Endothelial cell of umbilical vein (primary cell): Measurements from ENCODE around the gene CACNA1F. TPM values are rescaled to one million over a fixed set of nuclear protein-coding genes. Genes with fewer than 3 reads are reported as not detected.

Experiments
- BruUV-seq: library from RNA; stranded (reverse); fragments of 400-500 nt; replicated peaks from 2 replicates; lab custom pipeline; 2021; lab: Mats Ljungman, UMichigan
- CTCF ChIA-PET: fragments of 300-600, 350-600 bp; sonication (Branson Sonifier 250); formaldehyde crosslinking; loops from one replicate; lab custom pipeline; 2021; ENCODE audit warnings: antibody characterized with exemption, inconsistent platforms; lab: Charles Lee
- POLR2A ChIA-PET: fragments of 300-600, 350-600 bp; sonication (Branson Sonifier 250); formaldehyde crosslinking; loops from one replicate; lab custom pipeline; 2021; ENCODE audit warnings: antibody characterized with exemption, inconsistent platforms; lab: Charles Lee
- DNase-seq: peaks from one replicate; pipeline ENCODE4 v3.0.0-alpha.2; 2011; ENCODE audit warnings: low read depth, low spot score
- FAIRE-seq: peaks from 2 replicates; lab custom pipeline; 2011; peaks lifted over from hg19 to GRCh38; lab: Jason Lieb, UNC
- H2AFZ ChIP-seq: 2 replicates; pipeline ENCODE4 v1.6.0; 2012; ENCODE audit warnings: low read depth, low read length, control low read depth, inconsistent platforms
- H3K27ac ChIP-seq: 2 replicates; pipeline ENCODE4 v1.5.1; 2011; ENCODE audit warnings: low read depth, mild to moderate bottlenecking, control low read depth, low read length, moderate library complexity; ENCODE audit not compliant: insufficient read depth
- H3K27me3 ChIP-seq, 2 experiments: 2 replicates each; pipeline versions ENCODE4 v1.6.0 to v1.6.1; 2011; ENCODE audit warnings: low read length in 2 of 2, mixed read lengths in 1 of 2; ENCODE audit not compliant: control insufficient read depth in 2 of 2, insufficient read depth in 2 of 2
- H3K36me3 ChIP-seq, 2 experiments: 2 replicates in 1 of 2; 3 replicates in 1 of 2; pipeline ENCODE4 v1.5.1; 2011; ENCODE audit warnings: low read length in 2 of 2, mild to moderate bottlenecking in 1 of 2, moderate library complexity in 1 of 2; ENCODE audit not compliant: control insufficient read depth in 2 of 2, insufficient read depth in 2 of 2; ENCODE audit errors: extremely low read depth in 1 of 2
- H3K4me1 ChIP-seq: 3 replicates; pipeline ENCODE4 v1.5.1; 2011; ENCODE audit warnings: mild to moderate bottlenecking, low read length; ENCODE audit not compliant: control insufficient read depth, insufficient read depth; ENCODE audit errors: extremely low read depth
- H3K4me2 ChIP-seq: 2 replicates; pipeline ENCODE4 v1.6.1; 2011; ENCODE audit warnings: low read length, control low read depth, mixed read lengths; ENCODE audit not compliant: insufficient read depth
- H3K4me3 ChIP-seq, 3 experiments: fragments of 200-600 bp in 1 of 3; sonication (generic), shearing (Covaris generic) in 1 of 3; replicated peaks in 1 of 3; 2 replicates each; pipeline ENCODE4 v1.5.1; 2011 to 2016; ENCODE audit warnings: control low read depth in 3 of 3, low read length in 3 of 3, mild to moderate bottlenecking in 2 of 3, inconsistent platforms in 1 of 3, low read depth in 1 of 3, moderate library complexity in 1 of 3; ENCODE audit not compliant: insufficient read depth in 1 of 3
- H3K79me2 ChIP-seq: 2 replicates; pipeline ENCODE4 v1.6.0; 2012; ENCODE audit warnings: low read length, inconsistent platforms; ENCODE audit not compliant: control insufficient read depth, insufficient read depth
- H3K9ac ChIP-seq: replicated peaks from 2 replicates; pipeline ENCODE3; 2011; ENCODE audit warnings: low read length, control low read depth; ENCODE audit not compliant: insufficient read depth; ENCODE audit errors: extremely low read depth
- H3K9me1 ChIP-seq: replicated peaks from 3 replicates; pipeline ENCODE4 v1.6.0; 2011; ENCODE audit warnings: mild to moderate bottlenecking, low read length; ENCODE audit not compliant: control insufficient read depth, insufficient read depth; ENCODE audit errors: extremely low read depth
- H3K9me3 ChIP-seq: replicated peaks from 2 replicates; pipeline ENCODE4 v1.5.1; 2012; ENCODE audit warnings: low read length, inconsistent platforms; ENCODE audit not compliant: control insufficient read depth, insufficient read depth
- H4K20me1 ChIP-seq: replicated peaks from 2 replicates; pipeline ENCODE3; 2011; ENCODE audit warnings: mild to moderate bottlenecking, low read length; ENCODE audit not compliant: control insufficient read depth, insufficient read depth; ENCODE audit errors: extremely low read depth
- EZH2 ChIP-seq: IDR thresholded peaks from 2 replicates; pipeline ENCODE4 v1.6.1; 2012; ENCODE audit warnings: borderline replicate concordance, low read depth, mild to moderate bottlenecking, moderate library complexity, low read length, inconsistent platforms; ENCODE audit not compliant: severe bottlenecking
- FOS ChIP-seq: IDR thresholded peaks from 2 replicates; pipeline ENCODE4 v1.6.1; 2011; ENCODE audit warnings: mild to moderate bottlenecking, low read length, moderate library complexity, borderline replicate concordance; ENCODE audit not compliant: insufficient read depth
- GATA2 ChIP-seq: IDR thresholded peaks from 2 replicates; pipeline ENCODE4 v1.7.0; 2011; ENCODE audit warnings: low read depth, mild to moderate bottlenecking, moderate library complexity, mixed read lengths, low read length; ENCODE audit not compliant: insufficient read length, insufficient read depth
- JUN ChIP-seq: IDR thresholded peaks from 2 replicates; pipeline ENCODE4 v1.6.1; 2011; ENCODE audit warnings: borderline replicate concordance, low read depth; ENCODE audit not compliant: insufficient read length, insufficient read depth
- MYC ChIP-seq: IDR thresholded peaks from one replicate; pipeline ENCODE4 v1.6.1; 2011; ENCODE audit warnings: mild to moderate bottlenecking, low read depth, low read length
- POLR2A ChIP-seq: IDR thresholded peaks from 2 replicates; pipeline ENCODE4 v1.6.1; 2012; ENCODE audit warnings: low read depth, mild to moderate bottlenecking, control low read depth, low read length
- POLR2AphosphoS5 ChIP-seq: IDR thresholded peaks from 2 replicates; pipeline ENCODE4 v1.6.1; 2012; ENCODE audit warnings: low read depth, mild to moderate bottlenecking, control low read depth, low read length, moderate library complexity; ENCODE audit not compliant: insufficient read depth
- dilution Hi-C: fragments of 300-500 bp; cut with MboI; formaldehyde crosslinking; loops from one replicate; pipeline ENCODE4 v1.15.0; 2019; ENCODE audit warnings: low sequenced_read_pairs; ENCODE audit not compliant: extremely low pct_ligation_motif_present
- intact Hi-C: fragments of 100-400 bp; cut with micrococcal nuclease; formaldehyde crosslinking; loops from one replicate; pipeline ENCODE4 v1.10.0; 2022
- polyA plus RNA-seq, 4 experiments: library from polyadenylated mRNA; depleted of rRNA in 3 of 4; stranded (reverse) in 3 of 4; unstranded in 1 of 4; fragments of >200 nt; gene quantifications; 2 replicates each; pipeline versions ENCODE4 v1.2.1 to v1.2.3, GENCODE V29; 2011 to 2012; ENCODE audit warnings: missing spikeins in 1 of 4
- total RNA-seq: library from RNA; stranded (reverse); gene quantifications from 2 replicates; pipeline ENCODE4 v1.2.3, GENCODE V29; 2021
- TF ChIP-seq, protein P1 (sequence below), 2 donors: IDR thresholded peaks; 1 replicate in 1 of 2; 2 replicates in 1 of 2; pipeline ENCODE4 v1.5.1; 2011; ENCODE audit warnings: low read length in 2 of 2, mild to moderate bottlenecking in 2 of 2, moderate library complexity in 2 of 2, control low read depth in 1 of 2, inconsistent platforms in 1 of 2, low read depth in 1 of 2; ENCODE audit not compliant: insufficient read depth in 1 of 2; ENCODE audit errors: extremely low read depth in 1 of 2
- TF ChIP-seq, protein P2 (sequence below): IDR thresholded peaks from 2 replicates; pipeline ENCODE4 v1.6.1; 2011; ENCODE audit not compliant: insufficient read depth, insufficient read length

Gene CACNA1F
- total and polyA plus RNA-seq, 2 donors (not counting 3 experiments of a cell fraction or from before 2014, with no cell fraction given), result not detected

DNA sequence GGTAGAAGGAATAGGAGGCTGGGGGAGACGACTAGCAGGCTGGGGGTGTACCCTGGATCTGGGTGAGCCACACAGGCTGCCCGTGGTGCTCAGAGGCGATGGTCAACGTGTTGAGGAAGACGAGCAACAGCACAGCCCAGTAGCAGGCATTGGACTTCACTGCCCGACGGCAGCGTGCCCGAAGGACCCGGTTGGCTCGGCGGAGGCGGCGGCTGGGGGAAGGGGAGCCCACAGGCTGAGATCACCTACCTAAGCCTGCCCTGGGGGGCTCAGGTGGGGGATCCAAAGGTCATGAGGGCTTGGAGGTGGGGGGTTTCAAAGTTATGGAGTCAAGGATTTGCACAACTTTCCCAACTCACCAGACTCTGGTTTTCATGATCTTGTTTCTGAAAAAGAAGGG is 7.3 kb downstream of the CACNA1F start:
- FAIRE-seq (no peak), DNase-seq (no peak)
- H3K4me3 ChIP-seq, result no peak overlapping the region
- BruUV-seq, result no TSS peak
- H3K9ac ChIP-seq, result no peak overlapping the region
- no peaks in the 10 kb centered on the region for H3K4me1 ChIP-seq
- H2AFZ ChIP-seq, result no peak overlapping the region
- H3K9me3 ChIP-seq, result no peaks in the 10 kb centered on the region
- no peak overlapping the region for H3K4me2 ChIP-seq
- TF ChIP-seq GATA2 (no peak), JUN (no peak), POLR2AphosphoS5 (no peak), FOS (no peak), MYC (no peak), POLR2A (no peak), EZH2 (no peak)
- TF ChIP-seq, protein P1, sequence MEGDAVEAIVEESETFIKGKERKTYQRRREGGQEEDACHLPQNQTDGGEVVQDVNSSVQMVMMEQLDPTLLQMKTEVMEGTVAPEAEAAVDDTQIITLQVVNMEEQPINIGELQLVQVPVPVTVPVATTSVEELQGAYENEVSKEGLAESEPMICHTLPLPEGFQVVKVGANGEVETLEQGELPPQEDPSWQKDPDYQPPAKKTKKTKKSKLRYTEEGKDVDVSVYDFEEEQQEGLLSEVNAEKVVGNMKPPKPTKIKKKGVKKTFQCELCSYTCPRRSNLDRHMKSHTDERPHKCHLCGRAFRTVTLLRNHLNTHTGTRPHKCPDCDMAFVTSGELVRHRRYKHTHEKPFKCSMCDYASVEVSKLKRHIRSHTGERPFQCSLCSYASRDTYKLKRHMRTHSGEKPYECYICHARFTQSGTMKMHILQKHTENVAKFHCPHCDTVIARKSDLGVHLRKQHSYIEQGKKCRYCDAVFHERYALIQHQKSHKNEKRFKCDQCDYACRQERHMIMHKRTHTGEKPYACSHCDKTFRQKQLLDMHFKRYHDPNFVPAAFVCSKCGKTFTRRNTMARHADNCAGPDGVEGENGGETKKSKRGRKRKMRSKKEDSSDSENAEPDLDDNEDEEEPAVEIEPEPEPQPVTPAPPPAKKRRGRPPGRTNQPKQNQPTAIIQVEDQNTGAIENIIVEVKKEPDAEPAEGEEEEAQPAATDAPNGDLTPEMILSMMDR (IDR thresholded peaks at IDR 0.05; ENCODE audit: extremely low read depth in 1 of 2, insufficient read depth in 1 of 2, low read depth in 1 of 2, low read length in 2 of 2), result no peak
- TF ChIP-seq, protein P2, sequence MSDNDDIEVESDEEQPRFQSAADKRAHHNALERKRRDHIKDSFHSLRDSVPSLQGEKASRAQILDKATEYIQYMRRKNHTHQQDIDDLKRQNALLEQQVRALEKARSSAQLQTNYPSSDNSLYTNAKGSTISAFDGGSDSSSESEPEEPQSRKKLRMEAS, result no peak
- no peaks in the 10 kb centered on the region for H3K36me3 ChIP-seq
- ChIA-PET POLR2A (no interaction called here), CTCF (no interaction called here)
- intact Hi-C loops, result no loop called here
- dilution Hi-C loops, result no loop called here
- H3K79me2 ChIP-seq, result no peaks in the 10 kb centered on the region
- H3K27ac ChIP-seq, result no peak overlapping the region
- peaks cover 0 to 2% of the 10 kb centered on the region in 2 experiments for H3K27me3 ChIP-seq
- H3K9me1 ChIP-seq, result no peaks in the 10 kb centered on the region
- H4K20me1 ChIP-seq, result no peaks in the 10 kb centered on the region
